NCI-H1436 treated with DMSO at 0.1 percent for 48 hours (cell line): Measurements from ENCODE around the gene POLR2F.
"Not testable (repeated sequence)": the region's sequence is repeated elsewhere in the genome, so short reads cannot be mapped to it uniquely, and the experiment has no call there.

Source experiments
- DNase-seq: peaks from one replicate; lab custom pipeline; 2025; lab: John Stamatoyannopoulos, UW

POLR2F gene

DNA sequence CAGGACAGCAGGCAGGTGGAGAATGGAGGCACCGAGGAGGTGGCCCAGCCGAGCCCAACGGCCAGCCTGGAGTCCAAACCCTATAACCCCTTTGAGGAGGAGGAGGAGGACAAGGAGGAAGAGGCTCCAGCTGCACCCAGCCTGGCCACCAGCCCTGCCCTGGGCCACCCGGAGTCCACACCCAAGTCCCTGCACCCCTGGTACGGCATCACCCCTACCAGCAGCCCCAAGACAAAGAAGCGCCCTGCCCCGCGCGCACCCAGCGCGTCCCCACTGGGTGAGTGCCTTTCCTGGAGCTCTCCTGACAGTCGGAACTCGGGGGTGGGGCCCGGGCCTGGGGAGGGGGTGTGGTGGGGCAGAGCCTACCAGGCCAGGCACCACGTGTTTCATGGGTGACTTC lies 27.7 kb upstream of the POLR2F start:
- DNase-seq = no peak

DNA sequence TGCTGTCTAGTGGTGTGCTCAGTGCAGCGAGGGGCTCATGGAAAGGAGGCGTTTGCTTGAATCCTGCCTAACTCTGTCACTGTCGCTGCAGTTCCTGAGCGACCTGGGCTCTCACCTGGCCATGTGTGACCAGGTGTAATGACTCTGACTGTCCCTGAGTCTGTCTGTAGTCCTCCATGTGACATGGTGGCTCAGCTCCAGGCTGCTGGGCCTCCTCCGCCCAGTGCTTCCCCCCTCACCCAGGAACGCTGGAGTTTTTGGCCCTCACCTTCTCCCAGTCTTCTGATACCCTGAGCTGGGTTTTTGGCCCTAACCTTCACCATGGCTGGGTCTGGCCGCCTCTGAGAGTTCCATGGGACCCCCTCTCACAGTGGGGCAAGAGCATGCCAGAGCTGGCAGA lies 27.1 kb upstream of the POLR2F start:
- DNase-seq = no peak

DNA sequence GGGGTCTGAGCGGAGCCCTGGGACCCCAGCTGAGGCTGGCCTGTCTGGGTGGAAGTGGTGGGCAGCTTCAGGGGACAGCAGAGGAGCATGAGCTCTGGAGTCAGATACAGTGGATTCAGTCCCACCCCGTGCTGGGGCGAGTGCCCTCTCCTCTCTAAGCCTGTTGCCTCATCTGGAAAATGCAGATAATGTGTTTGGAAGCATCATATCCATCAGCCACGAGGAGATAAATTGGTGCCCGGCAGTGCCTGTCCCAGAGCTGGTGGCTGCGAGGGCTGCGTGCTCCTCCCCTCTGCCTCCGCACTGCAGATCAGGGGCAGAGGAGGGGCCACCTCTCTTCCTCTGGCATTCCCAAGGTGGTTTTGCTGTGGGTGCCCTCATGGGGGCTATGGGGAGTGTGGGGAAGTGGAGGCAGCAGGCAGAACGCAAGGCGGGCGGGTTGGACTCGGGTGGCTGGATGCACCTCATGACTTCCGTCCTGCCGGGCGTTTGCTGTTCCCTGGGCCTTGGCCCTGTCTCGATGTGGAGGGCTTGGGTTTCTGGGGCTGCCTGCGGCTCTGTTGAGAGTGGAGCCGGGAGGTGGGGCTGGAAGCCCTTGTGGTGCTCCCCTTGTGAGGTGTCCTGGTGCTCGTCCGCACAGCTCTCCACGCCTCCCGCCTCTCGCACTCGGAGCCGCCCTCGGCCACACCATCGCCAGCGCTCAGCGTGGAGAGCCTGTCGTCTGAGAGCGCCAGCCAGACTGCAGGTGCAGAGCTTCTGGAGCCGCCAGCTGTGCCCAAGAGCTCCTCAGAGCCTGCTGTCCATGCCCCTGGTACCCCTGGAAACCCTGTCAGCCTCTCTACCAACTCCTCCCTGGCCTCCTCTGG lies 26.5 kb upstream of the POLR2F start:
- no peak for DNase-seq

GRCh38 chr22:37927637-37927936 lies 25.9 kb upstream of the POLR2F start:
- no peak for DNase-seq

- no peak for DNase-seq
These were observed 24.1 kb upstream of the POLR2F start for GRCh38 chr22:37929390-37929789.

- no peak for DNase-seq
These were observed 23.1 kb upstream of the POLR2F start for GRCh38 chr22:37930270-37930951.

GRCh38 chr22:37930952-37931440 lies 22.5 kb upstream of the POLR2F start:
- DNase-seq = no peak

DNA sequence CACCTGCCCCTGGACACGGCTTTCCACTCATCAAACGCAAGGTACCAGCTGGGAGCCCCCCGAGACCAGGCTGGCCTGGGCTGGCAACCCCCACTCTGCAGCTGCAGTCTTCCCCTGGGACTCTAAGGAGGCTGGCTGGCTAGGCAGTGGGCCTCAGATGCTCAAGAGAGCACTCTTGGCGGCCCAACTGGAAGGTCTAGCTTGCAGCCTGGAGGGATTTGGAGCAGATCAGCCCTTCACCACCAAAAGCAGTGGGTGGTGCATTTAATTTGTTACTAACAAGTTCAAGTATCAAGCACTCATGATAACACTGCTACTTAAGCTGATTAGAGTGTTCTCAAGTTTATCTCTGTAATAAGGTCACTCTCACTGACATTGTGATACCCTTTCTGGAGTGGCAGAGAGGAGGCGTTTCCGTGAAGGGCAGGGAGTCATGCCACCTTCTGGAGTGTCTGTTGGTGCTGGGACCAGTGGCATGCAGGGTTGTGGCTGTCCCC lies 21.6 kb upstream of the POLR2F start:
- no peak for DNase-seq

DNA sequence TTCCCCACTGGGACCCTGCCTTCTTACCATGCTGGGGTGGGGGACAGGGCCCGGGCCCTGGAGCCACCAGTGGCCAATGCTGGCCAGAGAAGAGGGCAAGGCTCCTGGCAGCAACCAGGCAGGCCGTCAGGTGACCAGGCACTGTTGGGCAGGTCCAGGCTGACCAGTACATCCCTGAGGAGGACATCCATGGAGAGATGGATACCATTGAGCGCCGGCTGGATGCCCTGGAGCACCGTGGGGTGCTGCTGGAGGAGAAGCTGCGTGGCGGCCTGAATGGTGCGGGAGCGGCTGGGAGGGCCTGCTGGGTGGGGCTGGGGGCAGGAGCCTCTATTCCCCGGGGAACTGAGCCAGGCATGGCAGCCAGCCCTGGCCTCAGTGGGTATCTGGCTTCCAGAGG lies 21.1 kb upstream of the POLR2F start:
- DNase-seq = no peak

- no peak for DNase-seq
These were observed 20.5 kb upstream of the POLR2F start for GRCh38 chr22:37932821-37933578.

DNA sequence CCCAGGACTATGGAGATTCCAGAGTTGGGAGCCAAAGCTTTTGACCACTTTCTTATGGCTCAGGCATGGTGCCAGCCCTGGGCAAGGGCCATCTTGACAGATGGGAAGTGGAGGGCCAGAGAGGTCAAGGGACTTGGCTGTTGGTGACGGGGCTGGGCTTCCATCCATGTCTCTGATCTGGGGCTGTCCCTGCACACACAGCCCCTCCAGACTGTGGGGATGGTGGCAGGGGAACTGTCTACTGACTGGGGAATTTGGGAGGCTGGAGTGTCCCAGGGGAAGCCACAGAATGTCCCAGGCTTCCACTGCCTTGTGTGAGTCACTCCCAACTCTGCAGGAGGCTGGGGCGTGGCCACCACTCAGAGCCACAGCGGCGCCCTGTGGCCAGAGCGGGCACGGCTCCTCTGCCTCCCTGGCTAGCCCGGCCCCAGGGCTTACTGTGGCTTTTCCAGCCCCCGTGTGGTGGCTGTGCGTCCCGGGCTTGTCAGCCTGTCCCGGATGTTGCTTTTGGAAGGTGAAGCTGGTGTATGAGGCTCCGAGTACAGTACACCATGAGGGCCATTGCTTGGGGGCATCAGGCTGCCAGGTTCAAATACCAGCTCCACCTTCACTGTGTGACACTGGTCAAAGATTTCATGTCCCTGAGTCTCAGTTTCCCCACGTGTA lies 19.7 kb upstream of the POLR2F start:
- DNase-seq = no peak

DNA sequence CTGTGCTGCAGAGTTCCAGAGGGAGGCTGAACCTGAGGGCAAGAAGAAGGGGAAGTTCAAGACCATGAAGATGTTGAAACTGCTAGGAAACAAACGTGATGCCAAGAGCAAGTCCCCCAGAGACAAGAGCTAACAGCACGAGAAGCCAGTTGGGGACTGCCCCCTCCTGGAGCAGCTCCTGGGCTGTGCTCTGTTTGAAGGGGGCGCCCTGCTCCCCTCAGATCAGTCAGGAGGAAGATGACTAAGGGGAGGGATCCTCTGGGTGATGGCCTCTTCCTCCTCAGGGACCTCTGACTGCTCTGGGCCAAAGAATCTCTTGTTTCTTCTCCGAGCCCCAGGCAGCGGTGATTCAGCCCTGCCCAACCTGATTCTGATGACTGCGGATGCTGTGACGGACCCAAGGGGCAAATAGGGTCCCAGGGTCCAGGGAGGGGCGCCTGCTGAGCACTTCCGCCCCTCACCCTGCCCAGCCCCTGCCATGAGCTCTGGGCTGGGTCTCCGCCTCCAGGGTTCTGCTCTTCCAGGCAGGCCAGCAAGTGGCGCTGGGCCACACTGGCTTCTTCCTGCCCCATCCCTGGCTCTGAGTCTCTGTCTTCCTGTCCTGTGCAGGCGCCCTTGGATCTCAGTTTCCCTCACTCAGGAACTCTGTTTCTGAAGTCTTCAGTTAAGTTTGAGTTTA lies 12.7 kb upstream of the POLR2F start:
- DNase-seq = no peak

DNA sequence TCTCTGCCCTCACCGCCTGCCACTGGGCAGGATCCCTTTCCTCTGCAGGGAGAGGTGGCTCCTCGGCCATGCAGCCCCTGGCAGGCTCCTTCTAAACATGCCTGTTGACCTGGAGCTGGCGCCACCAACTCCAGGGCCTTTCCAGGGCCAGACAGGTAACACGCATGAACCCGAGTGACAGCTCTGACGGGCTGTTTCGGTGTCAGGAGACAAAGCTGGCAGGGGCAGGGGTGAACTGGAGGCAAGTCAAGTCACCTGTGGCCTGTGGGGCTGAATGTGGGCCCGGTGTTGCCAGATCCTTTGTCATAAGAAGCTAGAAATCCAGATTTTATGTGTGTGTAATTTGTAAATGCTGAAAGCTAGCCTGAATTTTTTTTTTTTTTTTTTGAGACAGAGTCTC lies 11.4 kb upstream of the POLR2F start:
- no peak for DNase-seq

DNA sequence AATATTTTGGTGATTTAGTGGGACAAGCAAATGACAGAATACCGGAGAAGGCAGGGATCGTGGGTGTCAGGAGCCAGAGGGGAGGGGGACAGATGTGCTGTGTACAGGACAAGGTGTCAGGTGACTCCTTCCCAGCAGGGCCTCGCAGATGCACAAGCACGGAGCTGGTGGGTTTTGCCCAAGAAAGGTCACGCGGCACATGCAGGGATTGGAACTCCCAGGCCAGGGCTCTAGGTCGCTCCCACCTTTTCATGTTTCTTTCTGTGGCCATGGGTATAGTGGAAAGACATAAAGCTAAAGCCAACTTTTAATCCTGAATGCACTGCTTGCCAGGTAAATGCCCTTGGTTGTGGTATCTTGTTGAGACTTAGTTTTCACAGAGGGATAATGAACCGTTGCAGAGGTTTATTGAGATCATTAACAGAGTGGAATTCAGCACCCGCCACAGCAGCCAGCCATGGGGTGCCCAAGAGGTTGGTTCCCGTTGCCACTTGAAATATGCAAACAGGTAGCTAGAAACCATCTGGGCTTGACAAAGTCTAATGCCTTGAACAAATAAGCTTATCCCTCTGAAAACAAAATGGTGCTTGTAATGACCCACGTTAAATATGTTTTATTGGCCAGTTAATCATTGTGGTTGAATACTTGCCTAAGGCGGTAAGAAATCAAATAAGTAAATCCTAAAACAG lies 10.2 kb upstream of the POLR2F start:
- no peak for DNase-seq

- DNase-seq = no peak
These were observed 9.7 kb upstream of the POLR2F start for GRCh38 chr22:37943825-37944198.

- not testable (repeated sequence) for DNase-seq
These were observed 9.1 kb upstream of the POLR2F start for GRCh38 chr22:37944423-37944822.

- not testable (repeated sequence) for DNase-seq
These were observed 6.2 kb upstream of the POLR2F start for GRCh38 chr22:37947142-37947795.

DNA sequence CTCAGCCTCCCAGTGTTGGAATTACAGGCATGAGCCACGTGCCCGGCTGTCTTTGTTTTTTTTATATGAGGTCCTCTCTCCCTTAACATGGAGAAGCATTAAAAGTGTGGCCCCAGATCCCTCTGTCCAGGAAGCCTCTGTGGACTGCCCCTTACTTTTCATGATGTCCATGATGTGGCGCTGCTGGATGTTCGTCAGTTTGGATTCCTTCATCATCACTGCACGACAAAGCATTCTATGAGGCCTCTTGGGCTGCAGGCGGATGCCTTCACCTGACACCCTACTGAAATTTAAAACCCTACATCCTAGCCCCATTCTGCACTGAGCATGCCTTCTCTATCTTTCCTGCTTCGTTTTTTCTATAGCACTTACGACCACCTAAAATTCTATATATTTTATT lies 2.2 kb upstream of the POLR2F start:
- DNase-seq = no peak

GRCh38 chr22:37952629-37953028 lies 870 bp upstream of the POLR2F start:
- DNase-seq = not testable (repeated sequence)

- DNase-seq = no peak
These were observed 450 bp upstream of the POLR2F start for GRCh38 chr22:37953062-37953436.
